GM21825 (cell line): ENCODE measurements around the gene SPHK1.

Experiments
- ATAC-seq: cut with Tn5 transposase; IDR thresholded peaks from one replicate; pipeline ENCODE4 v1.9.1; 2021; ENCODE audit warnings: mild to moderate bottlenecking, moderate library complexity; ENCODE audit not compliant: unreplicated experiment

Gene SPHK1

DNA sequence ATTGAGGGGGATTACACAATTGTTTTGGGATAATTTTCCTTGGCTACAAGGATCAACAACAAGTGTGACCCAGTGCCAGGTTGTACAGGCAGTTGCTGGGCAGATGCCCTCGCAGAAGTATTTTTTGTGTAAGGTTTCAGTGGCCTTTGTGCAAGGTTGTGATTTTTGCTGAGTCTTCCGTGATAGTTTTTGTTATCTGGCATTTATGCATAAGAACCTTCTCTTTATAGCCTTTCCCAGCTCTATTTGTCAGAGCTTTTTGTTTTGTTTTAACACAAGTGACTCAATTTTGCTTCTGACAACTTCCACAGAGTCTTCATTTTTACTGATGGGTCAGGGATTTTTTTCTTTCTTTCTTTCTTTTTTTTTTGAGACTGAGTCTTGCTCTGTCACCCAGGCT is 23.9 kb upstream of the SPHK1 start:
- ATAC-seq, result no peak

DNA sequence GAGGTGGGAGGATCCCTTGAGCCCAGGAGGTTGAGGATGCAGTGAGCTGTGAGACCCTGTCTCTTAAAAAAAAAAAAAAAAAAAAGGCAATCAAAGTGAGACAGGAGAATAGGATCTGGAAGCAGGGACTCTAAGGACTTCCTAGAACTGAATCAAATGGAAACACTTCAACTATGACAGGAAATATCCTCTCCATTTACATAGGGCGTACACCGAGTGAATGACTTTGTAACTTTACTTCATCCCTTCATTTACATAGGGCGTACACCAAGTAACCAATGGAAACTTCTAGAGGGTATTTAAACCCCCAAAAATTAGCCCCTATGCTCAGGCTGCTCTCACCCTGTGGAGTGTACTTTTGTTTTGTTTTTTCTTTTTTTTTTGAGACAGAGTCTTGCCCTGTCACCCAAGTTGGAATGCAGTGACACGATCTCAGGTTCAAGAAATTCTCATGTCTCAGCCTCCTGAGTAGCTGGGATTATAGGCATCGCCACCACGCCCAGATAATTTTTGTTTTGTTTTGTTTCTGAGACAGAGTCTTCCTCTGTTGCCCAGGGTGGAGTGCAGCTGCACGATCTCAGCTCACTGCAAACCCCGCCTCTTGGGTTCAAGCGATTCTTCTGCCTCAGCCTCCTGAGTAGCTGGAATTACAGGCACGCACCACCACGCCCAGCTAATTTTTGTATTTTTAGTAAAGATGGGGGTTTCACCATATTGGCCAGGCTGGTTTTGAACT is 21.1 kb upstream of the SPHK1 start:
- ATAC-seq, result no peak

DNA sequence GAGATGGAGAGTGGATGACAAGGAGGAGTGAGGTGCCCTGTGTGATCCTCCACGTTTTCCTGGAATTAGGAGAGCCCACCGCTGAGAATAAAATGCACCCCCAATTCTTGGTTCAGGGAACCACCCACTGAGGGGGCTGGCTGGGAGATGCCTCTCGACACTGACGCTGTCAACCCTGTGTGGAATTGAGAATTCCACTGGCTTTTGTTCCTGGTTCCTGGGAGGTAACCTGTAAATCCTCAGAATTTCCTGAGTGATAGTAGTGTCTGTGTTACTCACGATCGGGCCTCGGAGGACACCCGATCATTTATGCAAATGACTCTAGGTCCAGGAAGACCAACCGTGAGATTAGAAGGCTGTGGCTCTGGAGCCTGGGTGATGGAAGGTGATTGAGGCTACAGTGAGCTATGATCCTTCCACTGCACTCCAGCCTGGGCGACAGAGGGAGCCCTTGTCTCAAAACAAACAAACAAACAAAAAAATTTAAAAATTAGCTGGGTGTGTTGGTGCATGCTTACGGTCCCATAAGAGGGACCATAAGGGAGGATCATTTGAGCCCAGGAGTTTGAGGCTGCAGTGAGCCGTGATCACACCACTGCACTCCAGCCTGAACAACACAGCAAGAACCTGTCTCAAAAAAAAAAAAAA is 19.0 kb upstream of the SPHK1 start:
- ATAC-seq, result no peak

DNA sequence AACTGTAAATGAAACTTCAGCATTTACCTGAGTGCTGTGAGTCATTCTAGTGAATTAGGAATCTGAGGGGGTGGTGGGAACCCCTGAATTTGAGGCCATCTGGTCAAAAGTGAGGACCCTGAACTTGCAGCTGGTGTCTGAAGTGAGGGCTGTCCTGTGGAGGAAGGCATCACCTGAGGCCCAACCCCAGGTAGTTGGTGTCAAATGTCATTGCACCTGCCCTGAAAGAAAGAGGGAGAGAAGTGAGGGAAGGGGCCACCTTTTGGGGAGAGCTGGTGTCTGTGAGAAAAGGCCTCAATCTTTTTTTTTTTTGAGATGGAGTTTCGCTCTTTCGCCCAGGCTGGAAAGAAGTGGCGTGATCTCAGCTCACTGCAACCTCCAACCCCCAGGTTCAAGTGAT is 18.2 kb upstream of the SPHK1 start:
- ATAC-seq, result no peak

DNA sequence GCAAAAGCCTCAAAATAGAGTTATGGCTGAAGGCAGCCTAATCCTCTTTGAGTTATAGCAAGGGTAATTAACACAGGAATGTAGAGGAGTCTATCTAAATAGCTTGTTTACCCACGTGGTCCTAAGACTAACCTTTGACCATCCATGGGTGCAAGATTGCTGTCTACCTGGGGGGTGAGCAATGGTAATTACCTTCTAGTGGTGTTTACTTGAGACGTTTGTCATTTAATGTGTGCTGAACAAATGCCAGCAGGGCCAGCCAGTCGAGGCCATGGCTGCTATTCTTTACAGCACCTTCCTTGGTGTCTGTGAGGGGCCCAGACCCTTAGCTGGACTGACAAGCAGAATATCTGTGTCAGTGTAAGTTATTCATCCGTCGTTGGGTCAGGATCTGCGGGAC is 16.8 kb upstream of the SPHK1 start:
- ATAC-seq, result no peak

DNA sequence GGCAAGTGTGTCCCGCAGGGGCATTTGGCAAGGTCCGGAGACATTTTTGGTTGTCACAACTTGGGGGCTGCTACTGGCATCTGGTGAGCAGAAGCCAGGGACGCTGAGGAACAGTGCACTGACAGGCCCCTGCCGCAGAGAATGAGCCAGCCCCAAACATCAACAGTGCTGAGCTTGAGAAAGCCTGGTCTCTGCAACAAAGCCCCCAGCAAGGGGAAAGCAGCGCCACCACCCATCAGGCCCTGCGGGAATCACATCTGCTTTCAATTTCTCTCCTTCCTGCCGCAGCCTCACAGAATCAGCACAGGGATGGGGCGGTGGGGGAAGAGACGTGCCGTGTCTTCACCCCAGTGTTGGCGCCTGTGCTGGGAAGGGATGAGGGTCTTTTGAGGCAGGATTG is 15.9 kb upstream of the SPHK1 start:
- ATAC-seq, result no peak

DNA sequence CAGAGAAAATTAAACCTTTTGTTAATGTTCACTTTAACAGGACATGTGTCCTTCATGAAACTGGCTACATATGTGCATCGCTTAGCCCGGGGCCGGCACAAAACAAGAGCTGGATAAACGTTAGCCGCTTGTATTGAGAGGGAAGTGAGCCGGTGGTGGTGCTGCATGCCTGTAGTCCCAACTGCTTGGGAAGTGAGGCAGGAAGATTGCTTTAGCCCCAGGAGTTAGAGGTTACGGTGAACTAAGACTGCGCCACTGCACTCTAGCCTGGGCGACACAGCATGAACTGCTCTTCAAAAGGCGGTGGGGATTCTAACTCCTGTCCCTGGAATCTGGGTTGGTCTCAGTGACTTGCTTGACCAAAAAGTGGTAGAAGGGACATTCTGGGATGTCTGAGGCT is 15.0 kb upstream of the SPHK1 start:
- no peak for ATAC-seq

DNA sequence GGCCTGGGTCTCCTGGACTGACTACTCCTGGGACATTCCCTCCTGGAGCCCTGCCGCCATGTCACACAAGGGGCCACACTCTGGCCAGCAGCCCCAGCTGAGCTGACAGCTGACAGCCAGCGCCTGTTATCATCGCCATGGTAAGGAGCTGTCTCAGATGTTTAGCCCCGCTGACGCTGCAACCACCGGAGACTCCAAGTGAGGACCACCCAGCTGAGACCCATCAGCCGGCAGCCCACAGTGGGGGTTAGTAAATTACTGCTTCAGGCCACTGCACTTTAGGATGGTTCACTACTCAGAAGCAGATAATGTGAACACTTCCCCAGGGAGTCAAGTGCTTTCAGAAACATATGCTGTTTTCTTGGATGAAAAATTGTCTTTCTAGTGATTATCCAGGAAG is 14.6 kb upstream of the SPHK1 start:
- ATAC-seq, result no peak

DNA sequence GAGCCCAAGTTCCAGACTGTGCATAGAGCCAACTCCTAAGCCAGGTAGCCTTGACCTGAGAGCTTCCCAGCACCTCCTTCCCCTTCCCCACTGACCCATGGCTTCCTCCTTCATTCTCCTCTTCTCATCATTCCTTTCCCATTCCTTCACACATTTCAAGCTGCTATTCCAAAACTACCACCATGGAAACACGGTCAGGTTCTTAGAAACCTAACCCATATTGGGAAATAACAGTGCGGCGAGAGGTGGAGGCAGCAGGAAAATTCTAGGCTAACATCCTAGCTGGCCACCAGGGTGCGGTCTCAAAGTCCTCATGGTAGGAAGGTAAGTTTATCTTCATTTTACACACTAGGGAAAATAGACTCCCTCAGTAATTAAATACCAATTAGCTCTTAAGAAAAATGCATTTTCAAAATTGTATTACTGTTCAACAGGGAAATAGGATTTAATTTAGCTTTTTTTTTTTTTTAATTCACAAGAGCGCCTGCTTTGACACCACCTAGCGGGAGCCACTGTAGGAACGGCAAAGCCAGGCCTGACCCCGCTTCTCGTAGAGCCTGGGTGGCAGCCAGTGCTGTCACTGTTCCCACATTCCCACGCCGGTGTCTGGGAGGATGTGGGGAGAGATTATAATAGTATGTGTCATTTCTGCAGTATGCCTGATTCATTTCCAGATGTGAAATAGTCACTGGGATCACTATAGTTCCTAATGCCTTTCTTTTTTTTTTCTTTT is 14.0 kb upstream of the SPHK1 start:
- ATAC-seq, result no peak

DNA sequence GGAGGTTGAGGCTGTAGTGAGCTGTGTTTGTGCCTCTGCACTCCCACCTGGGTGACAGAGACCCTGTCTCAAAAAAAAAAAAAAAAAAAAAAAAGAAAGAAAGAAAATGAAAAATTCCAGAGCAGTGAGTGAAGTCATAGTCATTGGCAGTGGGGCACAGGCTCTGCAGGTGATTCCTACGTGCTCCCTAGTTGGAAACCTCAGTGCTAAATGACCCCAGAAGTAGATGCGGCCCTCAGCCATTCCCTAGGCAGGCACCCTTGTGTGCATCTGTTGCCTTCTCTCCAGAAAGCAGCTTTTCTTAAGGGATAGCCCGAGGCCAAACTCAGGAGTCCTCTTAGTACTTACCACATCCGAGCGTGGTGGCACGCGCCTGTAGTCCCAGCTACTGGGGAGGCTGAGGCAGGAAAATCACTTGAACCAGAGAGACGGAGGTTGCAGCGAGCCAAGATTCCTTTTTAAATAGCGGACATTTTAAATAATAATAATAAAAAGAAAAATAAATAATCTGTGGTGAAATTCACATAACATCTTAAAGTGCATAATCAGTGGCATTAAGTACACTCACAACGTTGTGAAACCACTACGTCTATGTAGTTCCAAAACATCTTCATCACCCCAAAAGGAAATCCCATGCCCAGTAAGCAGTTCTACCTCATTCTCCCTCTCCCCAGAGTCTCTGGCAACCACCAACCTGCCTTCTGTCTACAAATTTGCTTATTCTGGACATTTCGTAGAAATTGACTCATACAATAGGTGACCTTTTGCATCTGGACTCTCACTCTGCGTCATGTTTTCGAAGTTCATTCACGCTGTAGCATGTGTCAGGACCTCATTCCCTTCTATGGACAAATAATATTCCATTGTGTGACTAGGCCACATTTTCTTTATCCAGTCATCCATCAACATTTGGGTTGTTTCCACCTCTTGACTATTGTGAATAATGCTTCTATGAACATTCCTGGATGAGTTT is 12.5 kb upstream of the SPHK1 start:
- no peak for ATAC-seq

DNA sequence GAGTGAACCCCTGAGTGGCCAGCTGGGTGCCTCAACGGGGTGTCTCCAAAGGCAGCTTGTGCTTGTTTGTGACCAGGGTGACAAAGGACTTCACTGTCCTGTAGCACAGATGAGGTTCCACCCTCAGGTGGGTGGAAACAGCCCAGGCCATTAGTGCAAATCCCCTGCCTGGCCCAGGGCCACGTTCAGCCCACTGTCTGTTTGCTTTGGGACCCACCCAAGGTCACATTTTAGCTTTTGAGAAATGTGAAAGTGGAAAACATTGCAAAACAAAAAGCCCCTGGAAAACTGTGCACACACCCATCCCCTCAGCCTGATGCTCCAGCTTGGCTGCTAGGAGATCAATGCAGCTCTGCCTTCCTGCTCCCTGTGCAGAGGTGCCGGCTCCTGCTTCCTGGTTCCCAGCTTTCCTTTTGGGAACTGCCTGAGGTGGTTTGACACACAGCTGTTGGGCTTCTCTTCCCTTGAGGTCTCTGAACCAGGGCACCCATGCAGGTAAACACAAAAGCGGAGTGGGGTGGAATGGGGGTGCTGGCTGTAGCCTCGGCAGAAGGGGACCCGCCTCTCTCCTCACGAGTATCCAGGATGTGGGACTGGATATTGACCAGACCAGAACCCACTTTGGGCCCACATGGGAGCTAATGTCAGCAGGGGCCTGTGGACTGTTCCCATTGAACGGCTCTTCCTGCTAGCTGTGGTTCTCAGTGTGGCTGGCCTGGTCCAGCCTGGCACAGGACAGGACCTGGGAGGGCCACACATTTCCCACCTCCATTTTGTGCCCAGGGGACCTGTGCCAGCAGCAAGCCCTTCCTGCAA is 7.9 kb upstream of the SPHK1 start:
- no peak for ATAC-seq

DNA sequence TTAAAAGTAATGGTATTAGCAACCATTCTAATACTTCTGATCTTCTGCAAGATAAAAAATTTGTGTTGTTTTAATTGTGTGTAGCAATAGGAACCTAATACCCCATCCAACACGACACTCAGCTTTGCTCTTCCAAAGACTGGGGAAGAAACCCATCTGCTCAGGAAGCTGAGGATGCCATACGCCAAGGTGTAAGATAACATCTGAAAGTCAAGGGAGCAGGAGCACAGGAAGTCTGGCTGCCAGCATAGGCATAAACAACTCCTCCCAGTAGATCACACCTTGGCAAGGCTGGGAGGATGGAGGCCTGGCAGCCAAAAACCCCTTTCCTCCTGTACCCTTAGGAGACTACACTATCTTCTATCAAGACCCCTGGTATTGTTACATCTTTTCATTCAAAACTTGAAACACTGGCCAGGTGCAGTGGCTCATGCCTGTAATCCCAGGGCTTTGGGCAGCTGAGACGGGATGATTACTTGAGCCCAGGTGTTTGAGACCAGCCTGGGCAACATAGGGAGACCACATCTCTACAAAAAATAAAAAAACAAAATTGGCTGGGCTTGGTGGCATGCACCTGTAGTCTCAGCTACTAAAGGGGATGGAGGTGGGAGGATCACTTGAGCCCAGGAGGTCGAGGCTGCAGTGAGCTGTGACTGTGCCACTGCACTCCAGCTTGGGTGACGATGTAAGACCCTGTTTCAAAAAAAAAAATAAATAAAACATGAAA is 5.7 kb upstream of the SPHK1 start:
- ATAC-seq, result no peak

DNA sequence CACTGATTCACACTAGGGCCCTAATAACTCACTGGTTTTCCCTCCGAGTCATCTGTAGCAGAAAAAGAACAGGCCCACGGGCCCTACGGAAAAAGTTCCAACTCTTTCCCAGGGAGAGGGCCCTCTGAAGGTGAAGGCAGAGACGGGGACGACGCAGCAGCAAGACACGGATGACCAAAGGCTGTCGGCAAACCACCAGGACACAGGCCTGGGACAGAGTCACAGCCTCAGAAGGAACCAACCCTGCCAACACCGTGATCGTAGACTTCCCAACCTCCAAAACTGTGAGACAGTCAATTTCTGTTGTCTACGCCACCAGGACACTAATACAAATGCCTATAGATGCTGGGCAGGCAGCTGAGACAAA is 5.2 kb upstream of the SPHK1 start:
- no peak for ATAC-seq

DNA sequence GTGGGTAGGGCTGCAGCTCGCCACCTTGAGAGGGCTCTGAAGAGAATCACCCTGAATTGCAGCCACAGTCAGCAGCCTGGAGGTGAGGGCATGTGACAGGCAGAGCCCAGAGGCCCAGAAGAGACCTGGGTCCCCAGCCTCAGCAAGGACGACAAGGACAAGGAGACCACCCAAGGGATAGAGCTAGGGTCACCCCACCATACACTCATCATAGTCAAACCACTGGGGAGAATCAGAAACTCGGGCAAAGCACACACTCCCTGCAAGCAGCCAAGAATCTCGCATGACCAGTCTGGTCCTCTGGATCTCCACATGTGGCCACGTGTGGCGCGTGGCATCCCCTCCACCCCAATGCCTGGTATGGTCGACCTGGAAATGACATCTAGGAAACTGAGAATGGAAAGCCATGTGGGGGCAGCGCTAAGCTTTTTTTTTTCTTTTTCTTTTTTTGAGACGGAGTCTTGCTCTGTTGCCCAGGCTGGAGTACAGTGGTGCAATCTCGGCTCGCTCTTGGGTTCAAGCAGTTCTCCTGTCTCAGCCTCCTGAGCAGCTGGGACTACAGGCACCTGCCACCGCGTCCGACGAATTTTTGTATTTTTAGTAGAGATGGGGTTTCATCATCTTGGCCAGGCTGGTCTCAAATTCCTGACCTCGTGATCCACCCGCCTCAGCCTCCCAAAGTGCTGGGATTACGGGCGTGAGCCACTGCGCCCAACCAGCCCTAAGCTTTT is 4.6 kb upstream of the SPHK1 start:
- no peak for ATAC-seq

DNA sequence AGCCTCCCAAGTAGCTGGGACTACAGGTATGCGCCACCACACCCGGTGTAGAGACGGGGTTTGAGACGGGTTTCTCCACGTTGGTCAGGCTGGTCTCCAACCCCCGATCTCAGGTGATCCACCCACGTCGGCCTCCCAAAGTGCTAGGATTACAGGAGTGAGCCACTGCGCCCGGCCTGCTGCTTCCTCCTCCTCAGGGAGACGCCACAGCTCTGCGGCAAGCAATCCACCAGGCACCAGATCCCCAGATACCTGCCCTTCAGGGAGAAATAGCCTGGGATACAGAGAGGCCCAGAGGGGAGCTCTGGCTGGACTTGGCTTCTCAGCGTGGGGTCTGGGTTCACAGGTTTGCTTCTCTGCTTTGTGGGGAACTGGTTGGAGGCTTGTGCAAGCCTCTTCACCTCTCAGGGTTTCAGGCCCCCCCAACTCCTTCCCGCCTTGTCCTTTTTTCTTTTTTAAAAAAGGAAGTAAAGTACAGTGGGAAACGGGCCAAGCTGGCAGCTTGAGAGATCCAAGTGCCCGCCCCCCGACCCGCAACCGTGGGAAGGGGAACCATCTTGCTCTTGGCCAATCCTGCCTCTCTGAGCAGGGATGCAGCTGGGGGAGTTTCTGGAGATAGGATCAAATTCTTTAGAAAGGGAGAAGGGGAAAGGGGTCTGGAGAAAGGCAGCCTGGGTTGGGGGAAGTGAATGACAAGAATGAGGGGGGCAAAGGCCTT is 2.6 kb upstream of the SPHK1 start:
- no peak for ATAC-seq

DNA sequence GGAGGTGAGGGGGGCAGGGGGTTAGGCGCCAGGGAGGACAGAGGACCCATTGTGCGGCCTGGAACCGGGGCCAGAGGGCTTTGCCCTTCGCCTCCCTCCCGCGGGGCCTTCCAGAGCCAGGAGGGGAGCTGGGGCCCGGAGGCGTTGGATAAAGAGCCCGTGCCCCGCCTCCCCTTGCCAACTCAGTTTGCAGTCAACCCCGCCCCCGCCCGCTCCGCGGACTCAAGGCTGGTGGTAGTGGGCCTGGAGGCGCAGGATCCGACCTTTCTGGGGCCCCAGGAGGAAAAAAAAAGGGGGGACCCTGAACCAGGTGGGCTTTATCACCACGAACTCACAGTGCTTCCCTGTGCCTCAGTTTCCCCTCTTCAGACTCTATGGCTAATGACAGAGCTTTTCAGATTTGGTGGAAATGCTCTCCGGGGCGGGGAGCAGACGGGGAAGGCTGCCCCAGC is 2.0 kb upstream of the SPHK1 start:
- no peak for ATAC-seq

DNA sequence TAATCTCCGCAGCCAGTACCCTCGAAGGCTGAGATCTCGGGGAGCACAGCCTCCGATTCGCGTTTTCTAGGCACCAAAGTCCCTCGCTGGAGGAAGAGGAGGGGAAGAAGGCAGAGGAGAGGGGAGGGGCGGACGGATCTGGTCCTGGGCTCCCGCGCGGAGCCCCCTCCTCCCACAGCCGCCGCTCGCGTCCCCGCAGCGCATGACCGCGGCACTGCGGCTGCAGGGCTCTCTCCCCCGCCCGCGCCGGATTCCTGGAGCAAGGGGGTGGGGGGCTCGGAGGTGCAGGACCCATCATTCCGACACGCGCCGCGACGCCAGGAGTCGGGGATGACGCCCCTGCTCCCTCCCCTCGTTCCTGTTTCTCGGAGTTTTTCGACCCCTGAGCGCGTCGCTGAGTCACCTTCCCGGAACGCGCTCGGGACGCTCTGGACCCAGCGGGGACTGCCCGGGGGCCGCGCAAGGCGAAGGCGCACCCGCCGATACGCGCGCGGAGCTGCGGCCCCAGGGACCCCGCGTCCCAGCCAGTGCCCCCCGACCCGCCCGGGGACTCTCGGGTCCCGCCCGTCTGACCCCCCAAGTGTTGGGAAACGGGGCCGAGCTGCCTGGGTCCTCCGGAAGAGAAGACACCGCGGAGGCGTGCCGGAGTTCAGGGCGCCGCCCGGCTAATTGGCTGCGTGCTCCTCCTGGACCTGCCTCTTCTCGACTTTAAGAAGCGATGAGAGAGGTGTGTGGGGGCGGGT is 1.4 kb upstream of the SPHK1 start:
- ATAC-seq, result no peak
